ENCODE results near the gene NCR3LG1. TPM values are rescaled to one million over a fixed set of nuclear protein-coding genes. Genes with fewer than 3 reads are reported as not detected.

Gene NCR3LG1
- 0.69 TPM for total RNA-seq
- polyA plus RNA-seq, result under 1 TPM in 1 of 4 donors, not detected in 3; 0.12 TPM

- Histone ChIP-seq H3K4me3 (ENCODE audit: low read depth, low read length) (peak within 1 kb of the TSS; percentile 92), H3K9me3 (ENCODE audit: control insufficient read depth in 2 of 2, low read length in 2 of 2) (no peaks in the 10 kb centered on the region), H3K27ac (ENCODE audit: insufficient read depth, low read length, poor library complexity, severe bottlenecking) (no peak within 1 kb of the TSS), H3K4me1 (ENCODE audit: control insufficient read depth, insufficient read depth, low read length, poor library complexity, severe bottlenecking) (peaks cover 37% of the 10 kb centered on the region), H3K36me3 (ENCODE audit: control insufficient read depth, insufficient read depth, low read length) (no peaks in the 10 kb centered on the region), H3K27me3 (ENCODE audit: control insufficient read depth, insufficient read depth, low read length) (peaks cover 11% of the 10 kb centered on the region)
- peak; percentile 45 to 62 (median 61) for DNase-seq
- H3K4me3 Mint-ChIP-seq, result peak within 1 kb of the TSS; percentile 85 to 96 (median 90)
- peak within 1 kb of the TSS; percentile 53 to 91 (median 85) for H3K27ac Mint-ChIP-seq
- H3K9me3 Mint-ChIP-seq, result peaks cover 0 to 6% (median 0%) of the 10 kb centered on the region in 7 donors
- H3K36me3 Mint-ChIP-seq, result no peaks in the 10 kb centered on the region
- ATAC-seq (ENCODE audit: low read depth in 2 of 2), result peak; percentile 45 to 52
- H3K27me3 Mint-ChIP-seq, result peaks cover 31% of the 10 kb centered on the region
- peaks cover 12 to 32% (median 23%) of the 10 kb centered on the region in 4 donors for H3K4me1 Mint-ChIP-seq
Measured at GRCh38 chr11:17351510-17352176, at the start of gene NCR3LG1. Gene NCR3LG1, plus strand, starts transcription at chr11:17351800. Its CDS starts 170 bp downstream, at chr11:17351970.

GRCh38 chr11:17313349-17314231, 38.0 kb upstream of the NCR3LG1 start:
- H3K36me3 ChIP-seq (ENCODE audit: control insufficient read depth, insufficient read depth, low read length), result peaks cover 20% of the 10 kb centered on the region
- peaks cover 21% of the 10 kb centered on the region for H3K36me3 Mint-ChIP-seq

GRCh38 chr11:17314232-17314547, 37.4 kb upstream of the NCR3LG1 start:
- H3K4me1 ChIP-seq (ENCODE audit: control insufficient read depth, insufficient read depth, low read length, poor library complexity, severe bottlenecking), result no peaks in the 10 kb centered on the region
- ATAC-seq (ENCODE audit: low read depth in 2 of 2) (no peak), DNase-seq (no peak)
- Mint-ChIP-seq H3K9me3 (no peaks in the 10 kb centered on the region), H3K27ac (no peak overlapping the region), H3K36me3 (peaks cover 25% of the 10 kb centered on the region), H3K4me1 (peaks cover 0 to 2% (median 0%) of the 10 kb centered on the region in 4 donors), H3K27me3 (no peaks in the 10 kb centered on the region), H3K4me3 (no peak overlapping the region)
- no peak overlapping the region for H3K4me3 ChIP-seq (ENCODE audit: low read depth, low read length)
- no peaks in the 10 kb centered on the region for H3K9me3 ChIP-seq (ENCODE audit: control insufficient read depth in 2 of 2, low read length in 2 of 2)
- H3K36me3 ChIP-seq (ENCODE audit: control insufficient read depth, insufficient read depth, low read length), result peaks cover 20% of the 10 kb centered on the region
- H3K27me3 ChIP-seq (ENCODE audit: control insufficient read depth, insufficient read depth, low read length), result no peaks in the 10 kb centered on the region
- H3K27ac ChIP-seq (ENCODE audit: insufficient read depth, low read length, poor library complexity, severe bottlenecking), result no peak overlapping the region

More at GRCh38 chr11:17313349-17314231, 38.0 kb upstream of the NCR3LG1 start:
- Mint-ChIP-seq H3K4me3 (no peak overlapping the region), H3K27ac (no peak overlapping the region), H3K27me3 (no peaks in the 10 kb centered on the region), H3K4me1 (no peaks in the 10 kb centered on the region), H3K9me3 (no peaks in the 10 kb centered on the region)
- Histone ChIP-seq H3K4me3 (ENCODE audit: low read depth, low read length) (no peak overlapping the region), H3K27ac (ENCODE audit: insufficient read depth, low read length, poor library complexity, severe bottlenecking) (no peak overlapping the region), H3K9me3 (ENCODE audit: control insufficient read depth in 2 of 2, low read length in 2 of 2) (no peaks in the 10 kb centered on the region), H3K4me1 (ENCODE audit: control insufficient read depth, insufficient read depth, low read length, poor library complexity, severe bottlenecking) (no peaks in the 10 kb centered on the region), H3K27me3 (ENCODE audit: control insufficient read depth, insufficient read depth, low read length) (no peaks in the 10 kb centered on the region)
- DNase-seq (no peak), ATAC-seq (ENCODE audit: low read depth in 2 of 2) (no peak)

- Histone ChIP-seq H3K27ac (ENCODE audit: insufficient read depth, low read length, poor library complexity, severe bottlenecking) (no peak overlapping the region), H3K27me3 (ENCODE audit: control insufficient read depth, insufficient read depth, low read length) (no peaks in the 10 kb centered on the region), H3K4me1 (ENCODE audit: control insufficient read depth, insufficient read depth, low read length, poor library complexity, severe bottlenecking) (no peaks in the 10 kb centered on the region), H3K4me3 (ENCODE audit: low read depth, low read length) (no peak overlapping the region), H3K9me3 (ENCODE audit: control insufficient read depth in 2 of 2, low read length in 2 of 2) (no peaks in the 10 kb centered on the region), H3K36me3 (ENCODE audit: control insufficient read depth, insufficient read depth, low read length) (peaks cover 20% of the 10 kb centered on the region)
- Mint-ChIP-seq H3K27me3 (no peaks in the 10 kb centered on the region), H3K4me1 (peaks cover 0 to 3% (median 0%) of the 10 kb centered on the region in 4 donors), H3K36me3 (peaks cover 22% of the 10 kb centered on the region), H3K4me3 (no peak overlapping the region), H3K9me3 (peaks cover 0 to 3% (median 0%) of the 10 kb centered on the region in 7 donors), H3K27ac (no peak overlapping the region)
- ATAC-seq (ENCODE audit: low read depth in 2 of 2), result no peak
- no peak for DNase-seq
Measured at GRCh38 chr11:17314904-17315426, 36.6 kb upstream of the NCR3LG1 start.

- Mint-ChIP-seq H3K9me3 (peaks cover 0 to 3% (median 0%) of the 10 kb centered on the region in 7 donors), H3K4me3 (no peak overlapping the region), H3K27ac (peak overlapping the region in 1 of 3 donors; percentile 4), H3K27me3 (no peaks in the 10 kb centered on the region), H3K4me1 (peaks cover 0 to 9% (median 1%) of the 10 kb centered on the region in 4 donors), H3K36me3 (peaks cover 54% of the 10 kb centered on the region)
- H3K36me3 ChIP-seq (ENCODE audit: control insufficient read depth, insufficient read depth, low read length), result peaks cover 9% of the 10 kb centered on the region
- H3K9me3 ChIP-seq (ENCODE audit: control insufficient read depth in 2 of 2, low read length in 2 of 2), result no peaks in the 10 kb centered on the region
- no peaks in the 10 kb centered on the region for H3K27me3 ChIP-seq (ENCODE audit: control insufficient read depth, insufficient read depth, low read length)
- no peak for DNase-seq
- H3K4me1 ChIP-seq (ENCODE audit: control insufficient read depth, insufficient read depth, low read length, poor library complexity, severe bottlenecking), result no peaks in the 10 kb centered on the region
- no peak overlapping the region for H3K4me3 ChIP-seq (ENCODE audit: low read depth, low read length)
- no peak for ATAC-seq (ENCODE audit: low read depth in 2 of 2)
- no peak overlapping the region for H3K27ac ChIP-seq (ENCODE audit: insufficient read depth, low read length, poor library complexity, severe bottlenecking)
Measured at GRCh38 chr11:17328871-17329494, 22.6 kb upstream of the NCR3LG1 start.

- H3K4me3 Mint-ChIP-seq, result no peak overlapping the region
- Histone ChIP-seq H3K4me3 (ENCODE audit: low read depth, low read length) (no peak overlapping the region), H3K9me3 (ENCODE audit: control insufficient read depth in 2 of 2, low read length in 2 of 2) (no peaks in the 10 kb centered on the region), H3K4me1 (ENCODE audit: control insufficient read depth, insufficient read depth, low read length, poor library complexity, severe bottlenecking) (no peaks in the 10 kb centered on the region), H3K36me3 (ENCODE audit: control insufficient read depth, insufficient read depth, low read length) (peaks cover 9% of the 10 kb centered on the region), H3K27ac (ENCODE audit: insufficient read depth, low read length, poor library complexity, severe bottlenecking) (no peak overlapping the region), H3K27me3 (ENCODE audit: control insufficient read depth, insufficient read depth, low read length) (no peaks in the 10 kb centered on the region)
- peaks cover 0 to 1% (median 0%) of the 10 kb centered on the region in 7 donors for H3K9me3 Mint-ChIP-seq
- H3K27me3 Mint-ChIP-seq, result no peaks in the 10 kb centered on the region
- DNase-seq (no peak), ATAC-seq (ENCODE audit: low read depth in 2 of 2) (no peak)
- peaks cover 40% of the 10 kb centered on the region for H3K36me3 Mint-ChIP-seq
- peaks cover 0 to 11% (median 0%) of the 10 kb centered on the region in 4 donors for H3K4me1 Mint-ChIP-seq
- H3K27ac Mint-ChIP-seq, result no peak overlapping the region
Measured at GRCh38 chr11:17331669-17332068, 19.9 kb upstream of the NCR3LG1 start.

- H3K4me3 Mint-ChIP-seq, result no peak overlapping the region
- no peak overlapping the region for H3K27ac ChIP-seq (ENCODE audit: insufficient read depth, low read length, poor library complexity, severe bottlenecking)
- peak overlapping the region in 2 of 3 donors; percentile 16 to 21 for H3K27ac Mint-ChIP-seq
Measured at GRCh38 chr11:17333799-17334586, 17.6 kb upstream of the NCR3LG1 start.

More at GRCh38 chr11:17333799-17334586, 17.6 kb upstream of the NCR3LG1 start:
- Mint-ChIP-seq H3K4me1 (peaks cover 0 to 11% (median 0%) of the 10 kb centered on the region in 4 donors), H3K9me3 (peaks cover 0 to 1% (median 0%) of the 10 kb centered on the region in 7 donors), H3K36me3 (peaks cover 31% of the 10 kb centered on the region), H3K27me3 (no peaks in the 10 kb centered on the region)
- Histone ChIP-seq H3K27me3 (ENCODE audit: control insufficient read depth, insufficient read depth, low read length) (no peaks in the 10 kb centered on the region), H3K4me3 (ENCODE audit: low read depth, low read length) (no peak overlapping the region), H3K9me3 (ENCODE audit: control insufficient read depth in 2 of 2, low read length in 2 of 2) (no peaks in the 10 kb centered on the region), H3K4me1 (ENCODE audit: control insufficient read depth, insufficient read depth, low read length, poor library complexity, severe bottlenecking) (no peaks in the 10 kb centered on the region), H3K36me3 (ENCODE audit: control insufficient read depth, insufficient read depth, low read length) (peaks cover 9% of the 10 kb centered on the region)
- DNase-seq, result peak in 1 of 3 donors; percentile 24
- ATAC-seq (ENCODE audit: low read depth in 2 of 2), result no peak

All from CD4-positive, CD25-positive, alpha-beta regulatory T cell (primary cell).